Measurements from ENCODE around the gene MAMDC2.

DNA sequence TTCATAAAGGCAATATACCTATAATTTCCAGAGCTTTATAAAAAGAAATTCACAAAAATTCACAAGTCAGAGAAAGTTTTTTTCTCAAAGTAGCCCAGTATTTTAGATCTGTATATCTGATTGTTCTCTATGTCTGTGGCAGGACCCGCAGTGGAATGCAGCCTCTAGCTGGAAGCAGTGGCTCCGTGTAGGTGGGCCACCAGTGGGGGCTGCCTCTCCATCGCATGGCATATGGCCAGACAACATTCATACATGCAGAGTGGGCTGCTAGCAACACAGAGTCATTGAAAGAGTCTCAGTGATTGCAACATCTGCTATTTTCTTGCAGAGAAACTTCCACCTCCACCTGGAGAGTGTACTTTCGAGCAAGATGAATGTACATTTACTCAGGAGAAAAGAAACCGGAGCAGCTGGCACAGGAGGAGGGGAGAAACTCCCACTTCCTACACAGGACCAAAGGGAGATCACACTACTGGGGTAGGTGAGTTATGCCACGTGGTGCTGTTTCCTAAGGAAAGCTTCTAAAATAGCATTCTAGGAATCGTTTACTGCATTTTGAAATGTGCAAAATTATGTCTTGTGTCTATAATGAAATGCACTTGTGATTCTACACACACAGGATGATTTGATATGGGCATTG lies 126.6 kb downstream of the MAMDC2 start:
- TF ChIP-seq, protein P1, sequence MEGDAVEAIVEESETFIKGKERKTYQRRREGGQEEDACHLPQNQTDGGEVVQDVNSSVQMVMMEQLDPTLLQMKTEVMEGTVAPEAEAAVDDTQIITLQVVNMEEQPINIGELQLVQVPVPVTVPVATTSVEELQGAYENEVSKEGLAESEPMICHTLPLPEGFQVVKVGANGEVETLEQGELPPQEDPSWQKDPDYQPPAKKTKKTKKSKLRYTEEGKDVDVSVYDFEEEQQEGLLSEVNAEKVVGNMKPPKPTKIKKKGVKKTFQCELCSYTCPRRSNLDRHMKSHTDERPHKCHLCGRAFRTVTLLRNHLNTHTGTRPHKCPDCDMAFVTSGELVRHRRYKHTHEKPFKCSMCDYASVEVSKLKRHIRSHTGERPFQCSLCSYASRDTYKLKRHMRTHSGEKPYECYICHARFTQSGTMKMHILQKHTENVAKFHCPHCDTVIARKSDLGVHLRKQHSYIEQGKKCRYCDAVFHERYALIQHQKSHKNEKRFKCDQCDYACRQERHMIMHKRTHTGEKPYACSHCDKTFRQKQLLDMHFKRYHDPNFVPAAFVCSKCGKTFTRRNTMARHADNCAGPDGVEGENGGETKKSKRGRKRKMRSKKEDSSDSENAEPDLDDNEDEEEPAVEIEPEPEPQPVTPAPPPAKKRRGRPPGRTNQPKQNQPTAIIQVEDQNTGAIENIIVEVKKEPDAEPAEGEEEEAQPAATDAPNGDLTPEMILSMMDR (conservative IDR thresholded peaks at IDR 0.05): no peak
- no peak for TF ChIP-seq EZH2 (IDR thresholded peaks at IDR 0.05; ENCODE audit: low read depth)

Measured in PC-9 (cell line).